H9 (cell line): ENCODE data around the gene TK2. TPM values are rescaled to one million over a fixed set of nuclear protein-coding genes. Genes with fewer than 3 reads are reported as not detected.
"Not testable (repeated sequence)": the region's sequence is repeated elsewhere in the genome, so short reads cannot be mapped to it uniquely, and the experiment has no call there.

ENCODE experiments used
- DNase-seq: peaks from one replicate; pipeline ENCODE4 v3.0.0-alpha.2; 2017
- H2AFZ ChIP-seq: one replicate; pipeline ENCODE4 v1.6.1; 2013; ENCODE audit warnings: mild to moderate bottlenecking, low read length, control low read depth, moderate library complexity
- H2AK5ac ChIP-seq: 2 replicates; pipeline ENCODE4 v1.6.1; 2013; ENCODE audit warnings: low read length, control low read depth, mixed read lengths; ENCODE audit not compliant: insufficient read length
- H2BK120ac ChIP-seq: one replicate; pipeline ENCODE4 v1.6.1; 2013; ENCODE audit warnings: low read depth, mild to moderate bottlenecking, low read length, control low read depth, inconsistent platforms; ENCODE audit not compliant: poor library complexity, severe bottlenecking
- H2BK12ac ChIP-seq: 2 replicates; pipeline ENCODE4 v1.6.1; 2013; ENCODE audit warnings: low read length, control low read depth, mixed read lengths, low read depth; ENCODE audit not compliant: insufficient read length
- H2BK15ac ChIP-seq: 2 replicates; pipeline ENCODE4 v1.6.1; 2013; ENCODE audit warnings: low read depth, low read length, control low read depth
- H2BK20ac ChIP-seq: one replicate; pipeline ENCODE4 v1.6.1; 2013; ENCODE audit warnings: low read depth, mild to moderate bottlenecking, low read length, control low read depth, inconsistent platforms; ENCODE audit not compliant: poor library complexity, severe bottlenecking
- H2BK5ac ChIP-seq: 2 replicates; pipeline ENCODE4 v1.6.1; 2013; ENCODE audit warnings: low read length, control low read depth, mixed read lengths; ENCODE audit not compliant: insufficient read length
- H3K14ac ChIP-seq: 2 replicates; pipeline ENCODE4 v1.6.1; 2013; ENCODE audit warnings: low read length, control low read depth; ENCODE audit not compliant: insufficient read depth
- H3K18ac ChIP-seq: 2 replicates; pipeline ENCODE4 v1.6.1; 2013; ENCODE audit warnings: low read depth, mild to moderate bottlenecking, mixed read lengths, low read length, control low read depth; ENCODE audit not compliant: insufficient read length
- H3K23ac ChIP-seq: 2 replicates; pipeline ENCODE4 v1.6.1; 2013; ENCODE audit warnings: low read length, control low read depth, mixed read lengths, low read depth; ENCODE audit not compliant: insufficient read length
- H3K23me2 ChIP-seq: 2 replicates; pipeline ENCODE4 v1.6.1; 2013; ENCODE audit warnings: low read depth, mild to moderate bottlenecking, mixed read lengths, low read length, control low read depth; ENCODE audit not compliant: insufficient read length, poor library complexity, severe bottlenecking
- H3K27ac ChIP-seq: 2 replicates; pipeline ENCODE4 v1.5.1; 2013; ENCODE audit warnings: low read length, control low read depth, mixed read lengths, low read depth; ENCODE audit not compliant: insufficient read length
- H3K27me3 ChIP-seq: 2 replicates; pipeline ENCODE4 v1.6.1; 2013; ENCODE audit warnings: low read length, control low read depth, inconsistent platforms; ENCODE audit not compliant: insufficient read depth
- H3K4ac ChIP-seq: 2 replicates; pipeline ENCODE4 v1.6.1; 2013; ENCODE audit warnings: low read depth, mild to moderate bottlenecking, control low read depth, inconsistent platforms, low read length, moderate library complexity
- H3K4me1 ChIP-seq: 2 replicates; pipeline ENCODE4 v1.6.1; 2013; ENCODE audit warnings: low read length, control low read depth, inconsistent platforms; ENCODE audit not compliant: insufficient read depth
- H3K4me2 ChIP-seq: 2 replicates; pipeline ENCODE4 v1.6.1; 2013; ENCODE audit warnings: low read length, control low read depth, mixed read lengths; ENCODE audit not compliant: insufficient read length, insufficient read depth
- H3K56ac ChIP-seq: 2 replicates; pipeline ENCODE4 v1.6.1; 2013; ENCODE audit warnings: low read depth, mild to moderate bottlenecking, mixed read lengths, low read length, control low read depth; ENCODE audit not compliant: insufficient read length
- H3K79me1 ChIP-seq: 2 replicates; pipeline ENCODE4 v1.6.1; 2013; ENCODE audit warnings: low read depth, mild to moderate bottlenecking, moderate library complexity, low read length, control low read depth, inconsistent platforms; ENCODE audit not compliant: insufficient read depth, poor library complexity, severe bottlenecking
- H3K79me2 ChIP-seq: 2 replicates; pipeline ENCODE4 v1.6.1; 2013; ENCODE audit warnings: low read length, control low read depth, inconsistent platforms; ENCODE audit not compliant: insufficient read depth
- H3K9ac ChIP-seq: 2 replicates; pipeline ENCODE4 v1.6.1; 2013; ENCODE audit warnings: low read length, control low read depth, mixed read lengths; ENCODE audit not compliant: insufficient read length; ENCODE audit errors: extremely low read depth
- H3K9me3 ChIP-seq: one replicate; pipeline ENCODE4 v1.6.1; 2013; ENCODE audit warnings: low read depth, low read length, inconsistent platforms; ENCODE audit not compliant: control insufficient read depth
- H3T11ph ChIP-seq: one replicate; pipeline ENCODE4 v1.6.1; 2013; ENCODE audit warnings: mild to moderate bottlenecking, low read length, control low read depth, inconsistent platforms
- H4K20me1 ChIP-seq: one replicate; pipeline ENCODE4 v1.6.1; 2013; ENCODE audit not compliant: control insufficient read depth, insufficient read length, insufficient read depth
- H4K5ac ChIP-seq: 2 replicates; pipeline ENCODE4 v1.6.1; 2013; ENCODE audit warnings: low read depth, mild to moderate bottlenecking, mixed read lengths, low read length, control low read depth; ENCODE audit not compliant: insufficient read length
- H4K8ac ChIP-seq: replicated peaks from 2 replicates; pipeline ENCODE4 v1.6.1; 2013; ENCODE audit warnings: low read length, control low read depth, mixed read lengths, low read depth; ENCODE audit not compliant: insufficient read length
- H4K91ac ChIP-seq: 2 replicates; pipeline ENCODE4 v1.6.1; 2013; ENCODE audit warnings: low read depth, mild to moderate bottlenecking, moderate library complexity, mixed read lengths, low read length, control low read depth; ENCODE audit not compliant: insufficient read length
- H3K27ac Mint-ChIP-seq, 3 experiments: 2 replicates in 2 of 3; 3 replicates in 1 of 3; pipeline ENCODE4 v1.8.0; 2020 to 2021; ENCODE audit warnings: mixed read lengths in 3 of 3, mild to moderate bottlenecking in 1 of 3, moderate library complexity in 1 of 3
- H3K27me3 Mint-ChIP-seq: 2 replicates; pipeline ENCODE4 v1.8.0; 2021; ENCODE audit warnings: low read depth, mild to moderate bottlenecking, moderate library complexity, mixed read lengths
- H3K36me3 Mint-ChIP-seq, 3 experiments: 2 replicates in 2 of 3; 3 replicates in 1 of 3; pipeline ENCODE4 v1.8.0; 2020 to 2021; ENCODE audit warnings: low read depth in 3 of 3, mixed read lengths in 3 of 3; ENCODE audit not compliant: insufficient read depth in 1 of 3
- H3K4me1 Mint-ChIP-seq, 2 experiments: 2 replicates each; pipeline ENCODE4 v1.8.0; 2020; ENCODE audit warnings: mixed read lengths in 2 of 2
- H3K4me3 Mint-ChIP-seq, 2 experiments: 2 replicates in 1 of 2; 3 replicates in 1 of 2; pipeline ENCODE4 v1.8.0; 2020 to 2021; ENCODE audit warnings: mild to moderate bottlenecking in 2 of 2, mixed read lengths in 2 of 2, moderate library complexity in 1 of 2
- H3K9me3 Mint-ChIP-seq, 2 experiments: 2 replicates in 1 of 2; 3 replicates in 1 of 2; pipeline ENCODE4 v1.8.0; 2020; ENCODE audit warnings: mild to moderate bottlenecking in 2 of 2, mixed read lengths in 2 of 2, moderate library complexity in 1 of 2
- WGBS: extraction: QIAGEN DNeasy Blood & Tissue Kit; methylation state at CpG from one replicate; pipeline ENCODE4 v1.1.7; 2013; ENCODE audit warnings: missing lambda C conversion rate, low lambda C conversion rate, mixed read lengths; ENCODE audit not compliant: insufficient read length; ENCODE audit errors: extremely low coverage; 5-methylcytosine and 5-hydroxymethylcytosine counted together
- total RNA-seq: library from RNA; stranded (reverse); gene quantifications from 2 replicates; pipeline ENCODE4 v1.2.1, GENCODE V29; 2021

The TK2 gene
- total RNA-seq, 1 experiment from 2014 or later: 5.2 TPM

GRCh38 chr16:66514391-66514790, 35.5 kb downstream of the TK2 start:
- not testable (repeated sequence) for H2BK15ac ChIP-seq, H2AK5ac ChIP-seq, H4K5ac ChIP-seq, H3K4ac ChIP-seq, DNase-seq, H3K14ac ChIP-seq, H4K8ac ChIP-seq, H3K27me3 ChIP-seq, H2BK12ac ChIP-seq, H3K23me2 ChIP-seq, H2BK120ac ChIP-seq, H3K27ac ChIP-seq, H2AFZ ChIP-seq, H3K9me3 Mint-ChIP-seq, H4K91ac ChIP-seq, H2BK20ac ChIP-seq, H3T11ph ChIP-seq, H3K23ac ChIP-seq, H3K79me1 ChIP-seq, H3K56ac ChIP-seq, H3K4me3 Mint-ChIP-seq, H3K9me3 ChIP-seq, H3K27ac Mint-ChIP-seq, H3K79me2 ChIP-seq, H3K4me1 ChIP-seq, H3K9ac ChIP-seq, H4K20me1 ChIP-seq, H3K18ac ChIP-seq, H3K4me2 ChIP-seq, H2BK5ac ChIP-seq
- Mint-ChIP-seq H3K36me3 (peaks cover 9 to 17% (median 12%) of the 10 kb centered on the region in 3 experiments; a peak in 6 of 7 replicates), H3K4me1 (peaks cover 46 to 55% of the 10 kb centered on the region in 2 experiments), H3K27me3 (peaks cover 11% of the 10 kb centered on the region)
- WGBS: no CpG with 5 or more reads among the region's 17 CpGs
